Measurements from ENCODE around the gene MACROH2A2. TPM values are rescaled to one million over a fixed set of nuclear protein-coding genes. Genes with fewer than 3 reads are reported as not detected.

Gene MACROH2A2
- total and polyA plus RNA-seq, 2 of the 4 experiments (the other 2 are of a cell fraction), result 16.1 to 17.4 TPM

DNA sequence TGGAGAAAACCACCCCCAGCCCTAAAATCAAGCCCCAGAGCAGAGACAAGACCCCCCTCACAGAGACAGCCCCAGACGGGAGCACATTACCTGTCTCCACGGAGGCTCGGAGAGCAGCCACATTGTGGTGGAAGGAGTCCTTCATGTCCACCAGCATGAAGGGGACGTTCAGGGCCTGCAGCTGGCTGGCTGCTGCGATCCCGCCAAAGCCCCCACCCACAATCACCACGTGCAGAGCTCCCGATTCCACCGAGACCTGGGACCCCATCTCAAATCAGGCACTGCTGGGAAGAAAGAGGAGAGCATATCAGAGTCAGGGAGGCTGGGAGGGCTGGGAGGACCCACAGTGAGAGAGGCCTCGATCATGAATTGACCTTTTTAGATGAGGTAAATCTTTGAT is 71.2 kb downstream of the MACROH2A2 start:
- CTCF ChIA-PET, result interaction anchor here (1.6 kb wide), 1 partner anchor 23 kb away, joined by 4 read pairs; no protein-coding TSS in a partner anchor
- no CpG with 5 or more reads among the region's 10 CpGs for WGBS, 2 experiments (ENCODE audit: extremely low coverage in 2 of 2, insufficient read length in 1 of 2)

More for the DNA sequence above, 71.2 kb downstream of the MACROH2A2 start:
- Histone ChIP-seq H2BK120ac (ENCODE audit: low read depth, low read length) (no peak overlapping the region), H2BK5ac (ENCODE audit: low read depth, low read length, poor library complexity, severe bottlenecking) (no peak overlapping the region), H4K8ac (ENCODE audit: low read depth in 2 of 2, low read length in 2 of 2) (no peak overlapping the region), H3K4me3 (ENCODE audit: insufficient read depth, low read depth, low read length) (no peak overlapping the region), H3K9ac (ENCODE audit: low read depth, low read length) (no peak overlapping the region), H3K4ac (ENCODE audit: low read depth, low read length) (no peak overlapping the region), H3K27ac (ENCODE audit: insufficient read depth, low read length) (no peak overlapping the region), H3K14ac (replicated peaks; ENCODE audit: low read depth, low read length) (no peak overlapping the region), H3K18ac (ENCODE audit: low read depth, low read length) (no peak overlapping the region), H3K36me3 (ENCODE audit: control insufficient read depth, insufficient read depth, low read length) (peaks cover 37% of the 10 kb centered on the region), H4K5ac (ENCODE audit: low read depth, low read length) (no peak overlapping the region), H2BK20ac (ENCODE audit: low read depth, low read length) (no peak overlapping the region), H4K20me1 (ENCODE audit: insufficient read depth, low read length) (0 out of 2 replicates have a peak, but pooled peaks cover 7% of the 10 kb centered on the region), H4K91ac (ENCODE audit: insufficient read depth, low read depth, low read length) (no peak overlapping the region), H2AK9ac (replicated peaks; ENCODE audit: low read depth, low read length, poor library complexity) (no peak overlapping the region), H3K56ac (ENCODE audit: extremely low read depth, insufficient read depth, low read length) (no peak overlapping the region), H3K27me3 (ENCODE audit: control insufficient read depth, insufficient read depth, low read length) (no peaks in the 10 kb centered on the region), H3K23ac (ENCODE audit: low read depth, low read length) (no peak overlapping the region), H3K9me3 (ENCODE audit: control insufficient read depth, insufficient read depth, low read length) (0 out of 2 replicates have a peak, but pooled peaks cover 2% of the 10 kb centered on the region), H3K9me1 (ENCODE audit: insufficient read depth, low read length) (peaks cover 7% of the 10 kb centered on the region), H3K79me1 (ENCODE audit: low read depth in 1 of 2, low read length in 2 of 2) (peaks cover 13 to 27% of the 10 kb centered on the region in 2 experiments), H3K4me2 (ENCODE audit: low read depth, low read length) (no peak overlapping the region), H2AFZ (replicated peaks; ENCODE audit: low read length, poor library complexity) (no peak overlapping the region), H3K4me1 (ENCODE audit: control insufficient read depth, insufficient read depth, low read length) (no peaks in the 10 kb centered on the region; the same call in 1 of the 2 replicates), H2AK5ac (ENCODE audit: low read depth, low read length) (no peak overlapping the region), H2BK15ac (ENCODE audit: low read depth, low read length) (no peak overlapping the region)
- in situ Hi-C loops (cut with MboI; ENCODE audit: low sequenced_read_pairs), result no loop called here
- intact Hi-C loops (cut with micrococcal nuclease), result no loop called here
- DNase-seq, result no peak
- dilution Hi-C loops (cut with HindIII; ENCODE audit: low sequenced_read_pairs, unreplicated experiment), result no loop called here
- ATAC-seq (ENCODE audit: low read depth), result no peak
- TF ChIP-seq POLR2A (IDR thresholded peaks at IDR 0.05; ENCODE audit: low read depth, low read length), result no peak
- TF ChIP-seq, protein P1, sequence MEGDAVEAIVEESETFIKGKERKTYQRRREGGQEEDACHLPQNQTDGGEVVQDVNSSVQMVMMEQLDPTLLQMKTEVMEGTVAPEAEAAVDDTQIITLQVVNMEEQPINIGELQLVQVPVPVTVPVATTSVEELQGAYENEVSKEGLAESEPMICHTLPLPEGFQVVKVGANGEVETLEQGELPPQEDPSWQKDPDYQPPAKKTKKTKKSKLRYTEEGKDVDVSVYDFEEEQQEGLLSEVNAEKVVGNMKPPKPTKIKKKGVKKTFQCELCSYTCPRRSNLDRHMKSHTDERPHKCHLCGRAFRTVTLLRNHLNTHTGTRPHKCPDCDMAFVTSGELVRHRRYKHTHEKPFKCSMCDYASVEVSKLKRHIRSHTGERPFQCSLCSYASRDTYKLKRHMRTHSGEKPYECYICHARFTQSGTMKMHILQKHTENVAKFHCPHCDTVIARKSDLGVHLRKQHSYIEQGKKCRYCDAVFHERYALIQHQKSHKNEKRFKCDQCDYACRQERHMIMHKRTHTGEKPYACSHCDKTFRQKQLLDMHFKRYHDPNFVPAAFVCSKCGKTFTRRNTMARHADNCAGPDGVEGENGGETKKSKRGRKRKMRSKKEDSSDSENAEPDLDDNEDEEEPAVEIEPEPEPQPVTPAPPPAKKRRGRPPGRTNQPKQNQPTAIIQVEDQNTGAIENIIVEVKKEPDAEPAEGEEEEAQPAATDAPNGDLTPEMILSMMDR (conservative IDR thresholded peaks at IDR 0.05; ENCODE audit: low read depth, low read length), result no peak
- TF ChIP-seq, protein P2, sequence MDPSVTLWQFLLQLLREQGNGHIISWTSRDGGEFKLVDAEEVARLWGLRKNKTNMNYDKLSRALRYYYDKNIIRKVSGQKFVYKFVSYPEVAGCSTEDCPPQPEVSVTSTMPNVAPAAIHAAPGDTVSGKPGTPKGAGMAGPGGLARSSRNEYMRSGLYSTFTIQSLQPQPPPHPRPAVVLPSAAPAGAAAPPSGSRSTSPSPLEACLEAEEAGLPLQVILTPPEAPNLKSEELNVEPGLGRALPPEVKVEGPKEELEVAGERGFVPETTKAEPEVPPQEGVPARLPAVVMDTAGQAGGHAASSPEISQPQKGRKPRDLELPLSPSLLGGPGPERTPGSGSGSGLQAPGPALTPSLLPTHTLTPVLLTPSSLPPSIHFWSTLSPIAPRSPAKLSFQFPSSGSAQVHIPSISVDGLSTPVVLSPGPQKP (IDR thresholded peaks at IDR 0.05; ENCODE audit: borderline replicate concordance, low read depth, low read length), result no peak
- TF ChIP-seq FOS (IDR thresholded peaks at IDR 0.05; ENCODE audit: low read depth, low read length), result no peak
- TF ChIP-seq, protein P3, sequence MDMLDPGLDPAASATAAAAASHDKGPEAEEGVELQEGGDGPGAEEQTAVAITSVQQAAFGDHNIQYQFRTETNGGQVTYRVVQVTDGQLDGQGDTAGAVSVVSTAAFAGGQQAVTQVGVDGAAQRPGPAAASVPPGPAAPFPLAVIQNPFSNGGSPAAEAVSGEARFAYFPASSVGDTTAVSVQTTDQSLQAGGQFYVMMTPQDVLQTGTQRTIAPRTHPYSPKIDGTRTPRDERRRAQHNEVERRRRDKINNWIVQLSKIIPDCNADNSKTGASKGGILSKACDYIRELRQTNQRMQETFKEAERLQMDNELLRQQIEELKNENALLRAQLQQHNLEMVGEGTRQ (IDR thresholded peaks at IDR 0.05; ENCODE audit: low read depth, low read length), result no peak
- no peak for TF ChIP-seq MAFK (IDR thresholded peaks at IDR 0.05; ENCODE audit: low read depth, low read length)
- TF ChIP-seq MXI1 (IDR thresholded peaks at IDR 0.05; ENCODE audit: borderline replicate concordance, low read depth, low read length), result no peak
- no peak for TF ChIP-seq MAZ (IDR thresholded peaks at IDR 0.05; ENCODE audit: borderline replicate concordance, low read depth, low read length)
- TF ChIP-seq CHD1 (IDR thresholded peaks at IDR 0.05; ENCODE audit: low read depth, low read length), result no peak
- no peak for TF ChIP-seq NFE2L2 (IDR thresholded peaks at IDR 0.05; ENCODE audit: low read depth, low read length)
- no peak for TF ChIP-seq CEBPB (IDR thresholded peaks at IDR 0.05; ENCODE audit: low read depth, low read length)
- TF ChIP-seq RCOR1 (IDR thresholded peaks at IDR 0.05; ENCODE audit: insufficient replicate concordance, low read length), result no peak
- TF ChIP-seq RAD21 (IDR thresholded peaks at IDR 0.05; ENCODE audit: low read length), result no peak
- TF ChIP-seq BHLHE40 (IDR thresholded peaks at IDR 0.05; ENCODE audit: low read depth, low read length), result no peak
- no peak for TF ChIP-seq SMC3 (IDR thresholded peaks at IDR 0.05; ENCODE audit: low read depth, low read length)
- POLR2A ChIA-PET (ENCODE audit: unreplicated experiment), result no interaction called here
- BruUV-seq (replicated peaks), result no TSS peak
